ENCODE results near the gene SEMA4B.

The SEMA4B gene

DNA sequence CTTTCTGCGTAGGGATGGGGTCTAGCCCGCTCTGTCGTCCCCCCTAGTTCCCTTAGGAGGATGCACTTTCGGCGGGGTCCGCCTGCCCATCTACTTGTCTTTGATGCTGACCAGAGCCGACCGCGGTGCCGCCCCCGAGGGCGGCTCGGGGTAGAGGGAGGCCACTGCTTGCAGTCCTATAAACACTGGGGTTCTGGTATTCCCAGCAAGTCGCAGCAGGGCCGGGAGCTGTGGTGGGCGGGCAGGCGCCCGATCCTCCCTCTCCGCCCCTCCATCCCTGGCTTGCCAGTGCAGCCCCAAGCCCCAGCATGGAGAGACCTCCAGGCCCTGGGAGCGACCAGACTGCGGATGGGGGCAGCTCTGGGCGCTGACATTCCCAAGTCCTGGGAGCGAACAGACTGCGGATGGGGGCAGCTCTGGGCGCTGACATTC lies 830 bp downstream of the SEMA4B start:
- Histone ChIP-seq H3K27ac (no peak overlapping the region), H3K4me3 (peak overlapping the region; percentile 98)
- no peak for DNase-seq (ENCODE audit: low spot score)
- TF ChIP-seq, protein P1, sequence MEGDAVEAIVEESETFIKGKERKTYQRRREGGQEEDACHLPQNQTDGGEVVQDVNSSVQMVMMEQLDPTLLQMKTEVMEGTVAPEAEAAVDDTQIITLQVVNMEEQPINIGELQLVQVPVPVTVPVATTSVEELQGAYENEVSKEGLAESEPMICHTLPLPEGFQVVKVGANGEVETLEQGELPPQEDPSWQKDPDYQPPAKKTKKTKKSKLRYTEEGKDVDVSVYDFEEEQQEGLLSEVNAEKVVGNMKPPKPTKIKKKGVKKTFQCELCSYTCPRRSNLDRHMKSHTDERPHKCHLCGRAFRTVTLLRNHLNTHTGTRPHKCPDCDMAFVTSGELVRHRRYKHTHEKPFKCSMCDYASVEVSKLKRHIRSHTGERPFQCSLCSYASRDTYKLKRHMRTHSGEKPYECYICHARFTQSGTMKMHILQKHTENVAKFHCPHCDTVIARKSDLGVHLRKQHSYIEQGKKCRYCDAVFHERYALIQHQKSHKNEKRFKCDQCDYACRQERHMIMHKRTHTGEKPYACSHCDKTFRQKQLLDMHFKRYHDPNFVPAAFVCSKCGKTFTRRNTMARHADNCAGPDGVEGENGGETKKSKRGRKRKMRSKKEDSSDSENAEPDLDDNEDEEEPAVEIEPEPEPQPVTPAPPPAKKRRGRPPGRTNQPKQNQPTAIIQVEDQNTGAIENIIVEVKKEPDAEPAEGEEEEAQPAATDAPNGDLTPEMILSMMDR (IDR thresholded peaks at IDR 0.05), result no peak

DNA sequence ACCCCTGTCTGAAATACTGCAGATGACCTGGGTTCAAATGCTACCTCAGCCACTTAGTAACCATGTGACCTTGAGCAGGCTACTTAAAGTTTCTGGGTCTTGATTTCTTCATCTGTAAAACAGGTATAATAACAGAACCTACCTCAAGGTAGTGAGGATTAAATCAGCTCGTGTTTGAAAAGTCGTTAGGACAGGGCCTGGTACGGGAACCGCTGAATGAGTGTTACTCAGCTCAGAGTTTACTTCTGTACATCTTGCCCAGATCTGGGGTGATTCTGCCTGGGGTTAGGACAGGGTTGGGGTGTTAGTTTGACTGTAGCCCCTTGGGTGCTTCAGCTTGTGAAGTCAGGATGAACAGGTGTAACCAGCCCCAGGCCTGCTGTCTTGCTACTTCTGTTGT lies 1.8 kb downstream of the SEMA4B start:
- TF ChIP-seq, protein P1 (IDR thresholded peaks at IDR 0.05), result no peak
- no peak overlapping the region for H3K27ac ChIP-seq
- peak overlapping the region; percentile 98 for H3K4me3 ChIP-seq
- no peak for DNase-seq (ENCODE audit: low spot score)

DNA sequence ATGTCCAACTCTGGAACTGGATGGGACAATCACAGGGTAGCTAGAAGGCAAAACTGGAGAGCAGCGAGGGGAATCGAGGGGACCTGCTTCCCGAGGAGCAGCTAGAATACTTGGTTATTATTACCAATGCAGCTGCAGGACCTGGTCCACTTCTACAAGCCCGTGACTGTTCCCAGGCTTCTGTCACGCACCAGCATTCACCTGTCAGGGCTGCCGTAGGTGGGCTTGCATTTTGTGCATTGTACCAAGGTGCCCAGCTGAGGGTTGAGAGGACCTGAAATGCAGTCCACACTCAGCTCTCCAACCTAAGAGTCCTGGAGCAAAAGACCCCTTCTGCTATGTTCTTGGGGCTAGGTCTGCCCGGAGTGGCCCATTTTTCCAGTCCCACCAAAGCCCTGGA lies 2.3 kb downstream of the SEMA4B start:
- Histone ChIP-seq H3K27ac (no peak overlapping the region), H3K4me3 (peak overlapping the region; percentile 25)
- TF ChIP-seq, protein P1 (IDR thresholded peaks at IDR 0.05), result no peak
- no peak for DNase-seq (ENCODE audit: low spot score)

GRCh38 chr15:90203922-90204321 lies 2.8 kb downstream of the SEMA4B start:
- H3K4me3 ChIP-seq, result peak overlapping the region; percentile 25

GRCh38 chr15:90205050-90205848 lies 4.1 kb downstream of the SEMA4B start:
- Histone ChIP-seq H3K27ac (no peak overlapping the region), H3K4me3 (no peak overlapping the region)
- TF ChIP-seq, protein P1 (IDR thresholded peaks at IDR 0.05), result no peak
- DNase-seq (ENCODE audit: low spot score), result no peak

More at GRCh38 chr15:90203922-90204321, 2.8 kb downstream of the SEMA4B start:
- TF ChIP-seq, protein P1 (IDR thresholded peaks at IDR 0.05), result no peak
- no peak for DNase-seq (ENCODE audit: low spot score)
- H3K27ac ChIP-seq, result no peak overlapping the region

- no peak for DNase-seq (ENCODE audit: low spot score)
- TF ChIP-seq, protein P1 (IDR thresholded peaks at IDR 0.05), result no peak
- Histone ChIP-seq H3K27ac (no peak overlapping the region), H3K4me3 (no peak overlapping the region)
These were observed 4.8 kb downstream of the SEMA4B start for GRCh38 chr15:90205886-90206285.

- no peak overlapping the region for H3K27ac ChIP-seq
- H3K4me3 ChIP-seq, result no peak overlapping the region
- no peak for DNase-seq (ENCODE audit: low spot score)
- TF ChIP-seq, protein P1 (IDR thresholded peaks at IDR 0.05), result no peak
These were observed 6.1 kb downstream of the SEMA4B start for GRCh38 chr15:90207252-90207651.
